ENCODE data around the gene AGXT. TPM values are rescaled to one million over a fixed set of nuclear protein-coding genes. Genes with fewer than 3 reads are reported as not detected.

Gene AGXT
- total RNA-seq, 2 donors from 2014 or later, result 1.9 to 6.1 TPM

DNA sequence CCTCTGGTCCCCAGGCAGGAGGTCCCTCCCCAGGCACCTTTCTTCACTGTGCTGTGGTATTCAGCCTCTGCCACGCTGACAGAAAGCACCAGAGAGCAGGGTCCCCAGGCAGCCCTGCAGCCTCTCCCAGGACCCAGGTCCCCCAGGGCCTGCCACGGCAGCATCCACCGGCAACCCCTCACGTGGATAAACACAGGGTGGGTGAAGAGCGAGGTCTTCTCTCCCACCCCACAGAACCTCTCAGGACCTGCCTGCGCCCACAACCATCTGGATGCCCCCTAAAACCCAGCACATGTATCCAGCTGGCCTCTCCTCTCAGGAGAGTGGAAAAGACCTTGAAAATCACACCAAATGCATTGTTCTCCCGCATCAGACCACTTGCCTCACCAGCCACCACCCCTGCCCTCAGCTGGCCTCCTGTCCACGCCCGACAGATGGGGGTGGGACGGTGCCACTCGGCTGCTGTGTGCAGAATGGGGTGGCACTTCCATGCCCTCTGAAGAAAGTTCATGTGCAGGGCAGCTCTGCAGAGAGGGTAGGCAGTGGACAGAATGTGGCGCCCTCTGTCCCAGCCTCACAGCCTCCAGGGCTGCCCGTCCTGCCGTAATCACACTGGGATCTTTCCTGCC is 33.5 kb downstream of the AGXT start:
- no peak overlapping the region for H3K27ac ChIP-seq
- no peak for DNase-seq
- peaks cover 12% of the 10 kb centered on the region for H3K27me3 ChIP-seq
- no peaks in the 10 kb centered on the region for H3K9me3 ChIP-seq
- TF ChIP-seq, protein P1, sequence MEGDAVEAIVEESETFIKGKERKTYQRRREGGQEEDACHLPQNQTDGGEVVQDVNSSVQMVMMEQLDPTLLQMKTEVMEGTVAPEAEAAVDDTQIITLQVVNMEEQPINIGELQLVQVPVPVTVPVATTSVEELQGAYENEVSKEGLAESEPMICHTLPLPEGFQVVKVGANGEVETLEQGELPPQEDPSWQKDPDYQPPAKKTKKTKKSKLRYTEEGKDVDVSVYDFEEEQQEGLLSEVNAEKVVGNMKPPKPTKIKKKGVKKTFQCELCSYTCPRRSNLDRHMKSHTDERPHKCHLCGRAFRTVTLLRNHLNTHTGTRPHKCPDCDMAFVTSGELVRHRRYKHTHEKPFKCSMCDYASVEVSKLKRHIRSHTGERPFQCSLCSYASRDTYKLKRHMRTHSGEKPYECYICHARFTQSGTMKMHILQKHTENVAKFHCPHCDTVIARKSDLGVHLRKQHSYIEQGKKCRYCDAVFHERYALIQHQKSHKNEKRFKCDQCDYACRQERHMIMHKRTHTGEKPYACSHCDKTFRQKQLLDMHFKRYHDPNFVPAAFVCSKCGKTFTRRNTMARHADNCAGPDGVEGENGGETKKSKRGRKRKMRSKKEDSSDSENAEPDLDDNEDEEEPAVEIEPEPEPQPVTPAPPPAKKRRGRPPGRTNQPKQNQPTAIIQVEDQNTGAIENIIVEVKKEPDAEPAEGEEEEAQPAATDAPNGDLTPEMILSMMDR (IDR thresholded peaks at IDR 0.05), result no peak
- H3K36me3 ChIP-seq, result no peaks in the 10 kb centered on the region
- intact Hi-C loops (cut with DNase I), result no loop called here
- no peak overlapping the region for H3K9ac ChIP-seq (ENCODE audit: low read depth in 2 of 2, low read length in 2 of 2)
- H3K4me1 ChIP-seq, result no peaks in the 10 kb centered on the region
- no peak overlapping the region for H3K4me3 ChIP-seq

DNA sequence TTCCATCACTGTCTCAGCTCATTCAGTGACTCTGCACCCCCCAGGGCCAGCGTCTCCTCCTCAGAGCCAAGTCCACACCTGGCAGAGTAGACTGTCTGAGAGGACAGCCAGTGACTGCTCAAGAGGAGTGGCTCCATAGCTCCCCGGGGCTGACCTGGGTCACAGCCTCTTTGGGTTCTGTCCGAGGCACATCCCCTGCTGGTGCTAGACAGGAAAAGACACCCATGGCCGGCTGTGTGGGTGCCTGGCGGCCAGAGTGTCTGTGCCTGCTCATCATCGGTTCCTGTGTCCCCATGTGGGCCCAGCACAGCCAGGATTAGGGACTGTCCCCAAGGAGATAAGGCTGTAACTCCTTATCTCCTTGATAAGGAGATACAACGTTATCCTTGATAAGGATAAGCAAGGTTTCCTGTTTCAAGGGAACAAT is 34.0 kb downstream of the AGXT start:
- Histone ChIP-seq H3K9me3 (no peaks in the 10 kb centered on the region), H3K27ac (no peak overlapping the region), H3K27me3 (peaks cover 12% of the 10 kb centered on the region), H3K4me1 (no peaks in the 10 kb centered on the region), H3K4me3 (no peak overlapping the region), H3K9ac (ENCODE audit: low read depth in 2 of 2, low read length in 2 of 2) (no peak overlapping the region), H3K36me3 (no peaks in the 10 kb centered on the region)
- no peak for DNase-seq
- intact Hi-C loops (cut with DNase I), result no loop called here
- TF ChIP-seq, protein P1 (IDR thresholded peaks at IDR 0.05), result no peak

DNA sequence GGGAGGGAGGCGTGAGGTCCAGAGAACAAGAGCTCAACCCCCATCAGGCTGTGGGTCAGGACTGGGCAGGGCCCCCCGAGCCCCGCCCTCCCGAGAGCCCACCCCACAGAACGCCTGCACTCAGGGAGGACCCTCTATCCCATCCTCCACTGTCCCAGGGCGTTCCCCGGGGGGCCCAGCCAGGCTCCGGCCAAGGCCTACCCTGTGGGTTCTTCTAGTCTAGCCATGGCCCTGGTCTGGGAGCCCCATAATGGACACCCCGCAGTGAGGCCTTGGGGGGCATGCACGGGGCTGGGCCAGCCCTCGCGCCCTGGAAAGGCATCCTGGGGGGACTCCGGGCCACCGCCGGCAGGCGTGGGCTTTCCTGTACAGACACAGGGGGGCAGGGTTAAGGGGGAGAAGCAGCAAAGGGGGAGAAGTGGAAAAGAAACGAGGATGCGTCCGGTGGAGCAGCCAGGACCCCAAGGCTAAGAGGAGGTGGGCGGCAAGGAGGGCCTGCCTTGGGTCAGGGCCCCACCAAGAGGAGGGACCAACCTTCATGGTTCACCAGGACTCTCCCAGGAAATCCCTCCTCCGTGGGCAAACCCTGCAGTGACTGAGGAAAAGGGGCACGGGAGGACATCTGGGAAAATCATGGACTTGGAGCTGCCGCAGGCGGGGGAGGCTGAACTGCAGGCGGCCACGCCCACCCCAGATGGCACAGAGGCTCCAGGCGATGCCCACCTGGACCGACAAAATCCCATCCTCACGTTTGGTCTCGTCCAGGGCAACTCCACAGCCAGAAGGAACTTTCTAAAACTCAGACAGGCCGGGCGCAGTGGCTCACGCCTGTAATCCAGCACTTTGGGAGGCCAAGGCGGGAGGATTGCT is 34.8 kb downstream of the AGXT start:
- peaks cover 12% of the 10 kb centered on the region for H3K27me3 ChIP-seq
- intact Hi-C loops (cut with DNase I), result no loop called here
- no peak for DNase-seq

DNA sequence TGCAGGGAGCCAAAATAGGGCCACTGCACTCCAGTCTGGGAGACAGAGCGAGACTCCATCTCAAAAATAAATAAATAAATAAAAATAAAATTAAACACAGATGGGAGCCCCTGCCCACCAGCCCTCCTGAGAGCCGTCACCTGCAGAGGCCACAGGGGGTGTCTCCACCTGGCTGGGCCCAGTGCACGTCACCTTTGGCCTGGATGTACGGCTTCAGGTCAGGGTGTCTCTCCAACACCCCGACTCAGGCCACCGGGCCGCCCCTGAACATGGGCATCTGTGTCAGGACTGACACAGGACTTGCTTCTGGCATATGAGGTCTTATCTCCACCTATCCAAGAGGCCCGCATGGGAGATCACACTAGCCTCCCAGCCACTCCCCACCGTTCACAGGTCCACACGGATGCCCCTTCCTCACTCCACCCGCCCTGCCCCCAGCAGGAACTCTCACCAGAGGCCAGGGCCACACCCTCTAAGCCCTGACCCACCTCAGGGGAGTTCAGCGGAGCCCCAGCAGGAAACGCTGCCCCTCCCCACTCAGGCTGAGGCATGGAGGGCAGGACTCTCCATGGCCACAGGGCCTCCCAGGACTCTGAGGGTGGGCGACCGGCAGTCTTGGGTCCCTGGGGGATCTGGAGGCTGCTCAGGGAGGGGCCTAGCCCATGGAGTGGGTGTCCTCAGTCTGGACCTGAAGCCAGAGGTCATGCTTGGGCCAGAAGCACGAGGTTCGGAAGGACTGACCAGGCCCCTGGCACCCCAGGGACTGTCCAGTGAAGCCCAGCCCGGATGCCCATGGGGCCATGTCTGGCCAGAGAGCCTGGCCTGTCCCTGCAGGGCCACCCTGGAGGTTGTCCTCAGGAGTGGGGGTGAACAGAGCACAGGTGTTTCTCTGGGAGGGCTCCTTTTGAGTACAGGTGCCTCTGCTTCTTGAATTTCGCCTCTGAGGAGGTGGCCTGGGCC is 35.9 kb downstream of the AGXT start:
- TF ChIP-seq, protein P1 (IDR thresholded peaks at IDR 0.05), result no peak

More for the DNA sequence above, 34.8 kb downstream of the AGXT start:
- H3K9ac ChIP-seq (ENCODE audit: low read depth in 2 of 2, low read length in 2 of 2), result no peak overlapping the region
- no peaks in the 10 kb centered on the region for H3K4me1 ChIP-seq
- H3K36me3 ChIP-seq, result no peaks in the 10 kb centered on the region
- TF ChIP-seq, protein P1 (IDR thresholded peaks at IDR 0.05), result no peak
- H3K9me3 ChIP-seq, result no peaks in the 10 kb centered on the region
- no peak overlapping the region for H3K4me3 ChIP-seq
- H3K27ac ChIP-seq, result no peak overlapping the region

DNA sequence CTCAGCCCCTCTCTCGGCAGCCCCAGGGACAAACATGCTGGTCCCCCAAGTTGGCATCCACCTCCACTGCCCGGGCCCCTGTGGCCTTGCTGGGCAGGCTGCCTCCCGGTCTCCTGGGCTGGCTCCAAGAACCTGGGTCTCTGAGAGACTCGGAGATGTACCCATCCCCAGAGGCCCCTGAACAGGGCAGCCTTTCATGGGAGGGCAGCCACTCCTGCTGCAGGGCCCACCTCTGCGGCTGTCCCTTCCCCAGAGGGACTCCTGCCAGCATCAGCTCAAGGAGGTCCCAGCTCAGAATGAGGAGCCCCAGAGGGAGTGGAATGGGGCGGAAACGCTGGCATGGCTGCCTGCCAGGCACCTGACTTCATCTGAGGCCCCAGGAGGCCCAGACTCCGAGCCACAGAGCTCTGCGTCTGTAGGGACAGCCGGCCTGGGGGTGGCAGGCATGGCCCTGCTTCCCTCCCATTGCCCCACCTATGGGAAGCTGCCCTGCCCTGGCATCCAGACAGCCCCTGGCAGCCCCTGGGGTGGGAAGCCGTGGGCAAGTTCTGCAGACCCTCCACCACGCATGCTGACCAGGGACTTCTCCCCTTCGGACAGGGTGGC is 36.7 kb downstream of the AGXT start:
- H3K36me3 ChIP-seq, result no peaks in the 10 kb centered on the region
- H3K4me1 ChIP-seq, result no peaks in the 10 kb centered on the region
- intact Hi-C loops (cut with DNase I), result no loop called here
- H3K9me3 ChIP-seq, result no peaks in the 10 kb centered on the region
- peaks cover 12% of the 10 kb centered on the region for H3K27me3 ChIP-seq
- no peak overlapping the region for H3K9ac ChIP-seq (ENCODE audit: low read depth in 2 of 2, low read length in 2 of 2)
- TF ChIP-seq, protein P1 (IDR thresholded peaks at IDR 0.05), result no peak
- no peak overlapping the region for H3K4me3 ChIP-seq
- DNase-seq, result no peak
- no peak overlapping the region for H3K27ac ChIP-seq

More for the DNA sequence above, 35.9 kb downstream of the AGXT start:
- Histone ChIP-seq H3K27me3 (peaks cover 12% of the 10 kb centered on the region), H3K9ac (ENCODE audit: low read depth in 2 of 2, low read length in 2 of 2) (no peak overlapping the region), H3K27ac (no peak overlapping the region), H3K9me3 (no peaks in the 10 kb centered on the region), H3K36me3 (no peaks in the 10 kb centered on the region), H3K4me3 (no peak overlapping the region), H3K4me1 (no peaks in the 10 kb centered on the region)
- DNase-seq, result no peak
- intact Hi-C loops (cut with DNase I), result no loop called here

Data from colonic mucosa (tissue), 4 donors.